CD4-positive, alpha-beta T cell treated with Interleukin-10 for 1 hour (primary cell): ENCODE data around the gene HOXA5.

Experiments used
- DNase-seq: peaks from one replicate; pipeline ENCODE4 v3.0.0-alpha.2; 2020

HOXA5 gene

GRCh38 chr7:27091941-27092818 lies 51.3 kb downstream of the HOXA5 start:
- DNase-seq: no peak

DNA sequence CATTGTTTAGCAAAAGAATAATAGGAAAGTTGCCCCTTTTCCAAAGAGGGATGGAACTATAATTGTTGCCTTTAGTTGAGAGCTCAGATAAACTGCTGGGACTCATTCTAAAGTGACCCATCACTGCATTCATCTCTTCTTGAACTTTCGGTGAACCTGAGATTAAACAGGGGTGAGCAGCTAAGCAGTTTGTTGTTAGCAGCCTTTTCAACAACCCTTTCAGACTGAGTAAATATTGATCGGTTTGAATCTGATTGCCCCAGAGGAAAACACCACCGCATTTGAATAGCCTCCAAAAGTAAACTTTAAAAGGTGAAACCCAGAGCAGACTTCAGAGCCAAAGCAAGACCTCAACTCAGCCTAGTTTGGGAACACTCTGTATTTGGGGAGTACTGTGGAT lies 52.4 kb downstream of the HOXA5 start:
- no peak for DNase-seq
